ENCODE measurements around the gene ZSCAN10.

DNA sequence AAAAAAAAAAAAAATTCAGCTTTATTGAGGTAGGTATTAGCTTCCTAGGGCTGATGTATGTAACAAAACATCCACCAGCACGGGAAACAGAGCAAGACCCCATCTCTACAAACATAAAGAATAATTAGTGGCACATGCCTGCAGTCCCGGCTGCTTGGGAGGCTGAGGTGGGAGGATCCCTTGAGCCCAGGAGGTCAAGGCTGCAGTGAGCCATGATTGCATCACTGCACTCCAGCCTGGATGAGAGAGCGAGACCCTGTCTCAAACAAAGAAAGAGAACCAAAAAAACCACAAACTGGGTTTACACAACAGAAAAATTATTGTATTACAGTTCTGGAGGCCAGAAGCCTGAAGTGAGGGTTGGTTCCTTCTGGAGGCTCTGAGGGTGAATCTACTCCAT, 56.7 kb downstream of the ZSCAN10 start:
- TF ChIP-seq POLR2AphosphoS5 (IDR thresholded peaks at IDR 0.05; ENCODE audit: low read depth, low read length) (no peak), TAF1 (IDR thresholded peaks at IDR 0.05; ENCODE audit: borderline replicate concordance, insufficient read depth, low read length) (no peak)

Measured in PFSK-1 (cell line).